ENCODE results near the gene CIB4.

Gene CIB4

GRCh38 chr2:26564121-26564644 is 77.0 kb downstream of the CIB4 start:
- TF ChIP-seq EP300 (IDR thresholded peaks at IDR 0.05; ENCODE audit: borderline replicate concordance) (no peak), USF1 (IDR thresholded peaks at IDR 0.05) (no peak), NFIC (IDR thresholded peaks at IDR 0.05) (no peak), TAF1 (IDR thresholded peaks at IDR 0.05; ENCODE audit: low read depth) (no peak), TCF12 (IDR thresholded peaks at IDR 0.05; ENCODE audit: low read depth) (no peak), RAD21 (IDR thresholded peaks at IDR 0.05; ENCODE audit: low read depth) (no peak), REST (IDR thresholded peaks at IDR 0.05; ENCODE audit: low read depth) (no peak), CREB1 (IDR thresholded peaks at IDR 0.05; ENCODE audit: low read depth) (no peak), CEBPB (IDR thresholded peaks at IDR 0.05) (no peak), YY1 (IDR thresholded peaks at IDR 0.05; ENCODE audit: low read depth) (no peak), MAX (IDR thresholded peaks at IDR 0.05) (no peak), ZBTB7A (IDR thresholded peaks at IDR 0.05; ENCODE audit: low read depth) (no peak), FOXM1 (IDR thresholded peaks at IDR 0.05; ENCODE audit: borderline replicate concordance, low read depth) (no peak), TEAD4 (IDR thresholded peaks at IDR 0.05) (no peak), EGR1 (IDR thresholded peaks at IDR 0.05) (no peak)

GRCh38 chr2:26563686-26564085 is 77.5 kb downstream of the CIB4 start:
- no peak for TF ChIP-seq USF1 (IDR thresholded peaks at IDR 0.05)
- TF ChIP-seq EGR1 (IDR thresholded peaks at IDR 0.05): no peak
- TF ChIP-seq FOXM1 (IDR thresholded peaks at IDR 0.05; ENCODE audit: borderline replicate concordance, low read depth): no peak
- no peak for TF ChIP-seq ZBTB7A (IDR thresholded peaks at IDR 0.05; ENCODE audit: low read depth)

GRCh38 chr2:26562811-26563645 is 78.1 kb downstream of the CIB4 start:
- TF ChIP-seq NFIC (IDR thresholded peaks at IDR 0.05) (no peak), ZBTB7A (IDR thresholded peaks at IDR 0.05; ENCODE audit: low read depth) (peak; percentile 86; the same call in 1 of the 2 replicates), USF1 (IDR thresholded peaks at IDR 0.05) (peak; percentile 40), CEBPB (IDR thresholded peaks at IDR 0.05) (no peak), TCF12 (IDR thresholded peaks at IDR 0.05; ENCODE audit: low read depth) (peak; percentile 35; the same call in 1 of the 2 replicates), EGR1 (IDR thresholded peaks at IDR 0.05) (no peak), MAX (IDR thresholded peaks at IDR 0.05) (peak; percentile 86), TEAD4 (IDR thresholded peaks at IDR 0.05) (no peak), REST (IDR thresholded peaks at IDR 0.05; ENCODE audit: low read depth) (no peak), YY1 (IDR thresholded peaks at IDR 0.05; ENCODE audit: low read depth) (no peak), CREB1 (IDR thresholded peaks at IDR 0.05; ENCODE audit: low read depth) (no peak), TAF1 (IDR thresholded peaks at IDR 0.05; ENCODE audit: low read depth) (no peak), FOXM1 (IDR thresholded peaks at IDR 0.05; ENCODE audit: borderline replicate concordance, low read depth) (no peak), EP300 (IDR thresholded peaks at IDR 0.05; ENCODE audit: borderline replicate concordance) (no peak), RAD21 (IDR thresholded peaks at IDR 0.05; ENCODE audit: low read depth) (no peak)

GRCh38 chr2:26561918-26562810 is 79.0 kb downstream of the CIB4 start:
- TF ChIP-seq MAX (IDR thresholded peaks at IDR 0.05) (no peak; the same call in 1 of the 2 replicates), EP300 (IDR thresholded peaks at IDR 0.05; ENCODE audit: borderline replicate concordance) (0 out of 2 replicates have a peak, but pooled peaks have one; percentile 33), TCF12 (IDR thresholded peaks at IDR 0.05; ENCODE audit: low read depth) (0 out of 2 replicates have a peak, but pooled peaks have one; percentile 38), RAD21 (IDR thresholded peaks at IDR 0.05; ENCODE audit: low read depth) (peak; percentile 19; the same call in 1 of the 2 replicates), ZBTB7A (IDR thresholded peaks at IDR 0.05; ENCODE audit: low read depth) (peak; percentile 94), CEBPB (IDR thresholded peaks at IDR 0.05) (no peak), CREB1 (IDR thresholded peaks at IDR 0.05; ENCODE audit: low read depth) (no peak), TEAD4 (IDR thresholded peaks at IDR 0.05) (peak; percentile 17; the same call in 1 of the 2 replicates), EGR1 (IDR thresholded peaks at IDR 0.05) (peak; percentile 79), FOXM1 (IDR thresholded peaks at IDR 0.05; ENCODE audit: borderline replicate concordance, low read depth) (0 out of 2 replicates have a peak, but pooled peaks have one; percentile 12), TAF1 (IDR thresholded peaks at IDR 0.05; ENCODE audit: low read depth) (no peak), YY1 (IDR thresholded peaks at IDR 0.05; ENCODE audit: low read depth) (peak; percentile 29; the same call in 1 of the 2 replicates), NFIC (IDR thresholded peaks at IDR 0.05) (peak; percentile 57; the same call in 1 of the 2 replicates)
